Activated CD4-positive, alpha-beta T cell treated with anti-CD3 and anti-CD28 coated beads, Interleukin-2, amount 50 U/mL, for 24 hours (primary cell): ENCODE measurements around the gene SPAG16.

ENCODE experiments used
- DNase-seq, 2 donors: peaks; one replicate each; pipeline ENCODE4 v3.0.0-alpha.2; 2020; ENCODE audit warnings: low read depth in 1 of 2, low spot score in 1 of 2

Gene SPAG16

DNA sequence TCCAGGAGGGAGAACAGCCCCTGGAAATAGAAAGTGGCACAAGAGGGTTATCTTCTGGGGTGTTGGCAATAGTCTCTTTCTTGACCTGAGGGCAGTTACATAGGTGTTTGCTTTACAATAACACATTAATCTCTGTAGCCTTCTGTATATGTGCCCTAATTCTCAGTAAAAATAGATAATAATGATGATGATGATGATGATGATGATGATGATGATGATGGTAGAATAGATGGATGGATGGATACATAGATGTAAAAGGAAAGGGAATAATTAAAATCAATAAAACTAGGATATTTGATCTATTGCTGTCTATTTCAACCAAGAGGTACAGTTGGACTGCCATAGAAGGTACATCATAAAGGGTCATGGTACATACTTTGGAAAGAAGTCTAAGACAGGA, 948.9 kb downstream of the SPAG16 start:
- no peak for DNase-seq

DNA sequence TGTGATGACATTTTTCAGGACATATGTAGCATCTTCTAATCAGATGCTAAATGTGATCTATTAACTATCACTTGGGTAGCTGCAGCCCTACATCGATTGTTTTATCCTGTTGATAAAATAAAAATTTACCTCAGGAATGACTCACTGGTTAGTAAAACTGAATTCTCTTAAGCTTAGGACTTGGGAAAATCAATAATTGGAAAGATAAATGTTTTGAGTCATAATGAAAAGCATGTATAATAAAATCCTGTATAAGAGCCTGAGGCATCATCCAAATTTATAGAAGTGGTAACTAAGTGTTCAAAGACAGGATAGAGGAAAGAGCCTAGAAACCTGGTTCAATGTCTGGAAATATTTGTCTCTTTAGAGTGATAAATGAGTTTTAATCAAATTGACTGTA, 958.5 kb downstream of the SPAG16 start:
- DNase-seq: no peak

DNA sequence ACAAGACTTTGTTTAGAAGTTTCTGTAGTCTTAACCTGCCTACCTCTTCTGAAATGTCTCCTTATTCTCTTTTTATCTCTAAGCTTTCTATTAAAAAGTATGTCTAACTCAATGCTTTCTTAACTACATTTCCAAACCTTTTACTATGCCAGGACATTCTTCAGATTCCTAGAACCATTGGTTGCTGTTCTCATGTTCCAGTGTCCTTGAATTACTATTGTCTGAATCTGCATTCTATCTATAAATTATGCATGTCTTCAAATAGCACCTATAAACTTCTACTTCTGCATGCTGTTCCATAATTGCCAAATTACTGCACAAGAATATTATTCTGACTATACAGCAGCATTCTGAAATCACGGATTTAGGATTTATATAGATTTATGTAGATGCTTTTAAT, 960.6 kb downstream of the SPAG16 start:
- DNase-seq: no peak

DNA sequence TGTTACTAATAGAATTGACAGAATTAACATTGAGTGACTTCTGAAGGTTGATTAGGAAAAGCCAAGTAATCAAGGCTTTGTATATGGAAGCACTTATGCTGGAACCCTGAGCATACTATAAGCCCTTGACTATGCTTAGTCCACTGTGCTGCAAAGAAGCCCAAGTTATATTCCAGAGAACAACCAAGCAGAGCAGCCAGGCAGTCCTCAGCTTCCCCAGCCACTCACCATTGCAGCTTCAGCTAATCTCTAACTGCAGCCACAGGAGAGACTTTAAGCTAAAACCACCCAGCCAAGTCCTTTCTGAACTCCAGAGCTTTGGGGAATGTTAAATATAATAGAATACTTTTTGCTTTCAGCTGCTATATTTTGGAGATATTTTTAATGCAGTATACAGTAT, 962.2 kb downstream of the SPAG16 start:
- DNase-seq: no peak

DNA sequence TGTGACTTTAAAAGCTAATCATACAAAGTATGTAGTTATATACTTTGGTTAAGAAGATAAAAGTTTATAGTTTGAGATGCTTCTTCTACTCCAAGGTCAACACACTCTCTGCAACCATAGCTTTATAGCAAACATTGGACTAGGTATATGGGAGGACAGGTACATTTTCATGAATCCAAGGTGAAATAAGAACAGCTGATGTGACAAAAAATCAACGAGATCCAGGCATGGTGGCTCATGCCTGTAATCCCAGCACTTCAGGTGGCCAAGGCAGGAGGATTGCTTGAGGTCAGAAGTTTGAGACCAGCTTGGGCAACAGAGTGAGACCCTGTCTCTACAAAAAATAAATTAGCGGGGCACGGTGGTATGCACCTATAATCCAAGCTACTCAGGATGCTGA, 963.3 kb downstream of the SPAG16 start:
- no peak for DNase-seq

DNA sequence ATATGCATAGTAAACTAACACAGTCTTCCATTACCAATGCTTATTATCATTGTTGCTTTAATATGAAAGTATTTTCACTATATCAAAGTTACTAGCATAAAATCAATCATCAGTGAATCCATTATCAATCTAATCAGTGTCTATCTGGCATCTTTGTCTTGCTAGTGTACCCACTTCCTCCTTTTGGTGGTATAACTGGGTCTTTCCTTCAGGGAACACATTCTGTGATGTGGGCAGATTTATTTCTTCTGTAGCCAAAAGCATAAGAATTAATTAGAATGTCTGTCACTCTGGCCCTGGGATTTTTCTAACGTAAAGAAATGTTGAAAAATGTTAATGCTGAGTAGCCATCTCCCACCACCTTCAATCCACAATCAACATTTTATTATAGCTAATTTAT, 970.8 kb downstream of the SPAG16 start:
- DNase-seq: no peak

DNA sequence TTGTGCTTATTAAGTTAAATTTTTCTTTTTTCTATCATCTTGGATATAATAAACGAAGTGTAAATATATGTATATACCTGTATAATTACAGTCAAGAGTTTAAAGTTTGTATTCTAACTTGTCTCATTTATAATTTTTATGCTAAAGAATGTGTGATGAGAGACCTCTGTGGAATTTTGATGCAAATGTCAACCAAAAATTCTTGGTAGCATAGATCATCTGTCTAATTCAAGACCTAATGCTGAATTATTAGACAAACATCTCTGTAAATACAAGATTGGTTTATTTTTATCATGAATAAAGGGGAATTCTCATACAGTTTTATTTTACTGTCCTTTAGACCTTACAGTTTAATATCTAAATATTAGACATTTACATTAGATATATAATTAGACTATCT, 977.4 kb downstream of the SPAG16 start:
- no peak for DNase-seq

DNA sequence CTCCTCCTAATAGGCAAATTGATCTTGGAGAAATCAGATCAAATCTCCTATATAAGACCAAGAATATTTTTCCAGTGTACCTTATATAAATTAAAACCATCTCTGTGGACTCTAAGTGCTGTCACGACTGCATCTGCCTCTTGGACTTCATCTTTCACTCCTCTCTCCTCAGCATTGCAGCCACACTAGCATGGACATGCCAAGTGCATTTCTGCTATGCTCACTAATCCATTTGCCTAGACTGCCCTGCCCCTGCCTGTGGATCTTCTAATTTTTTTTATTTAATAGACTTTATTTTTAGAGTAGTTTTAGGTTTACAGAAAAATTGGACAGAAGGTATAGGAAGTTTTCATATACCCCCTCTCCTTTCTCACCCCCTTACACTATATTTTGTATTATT, 979.9 kb downstream of the SPAG16 start:
- DNase-seq: no peak

DNA sequence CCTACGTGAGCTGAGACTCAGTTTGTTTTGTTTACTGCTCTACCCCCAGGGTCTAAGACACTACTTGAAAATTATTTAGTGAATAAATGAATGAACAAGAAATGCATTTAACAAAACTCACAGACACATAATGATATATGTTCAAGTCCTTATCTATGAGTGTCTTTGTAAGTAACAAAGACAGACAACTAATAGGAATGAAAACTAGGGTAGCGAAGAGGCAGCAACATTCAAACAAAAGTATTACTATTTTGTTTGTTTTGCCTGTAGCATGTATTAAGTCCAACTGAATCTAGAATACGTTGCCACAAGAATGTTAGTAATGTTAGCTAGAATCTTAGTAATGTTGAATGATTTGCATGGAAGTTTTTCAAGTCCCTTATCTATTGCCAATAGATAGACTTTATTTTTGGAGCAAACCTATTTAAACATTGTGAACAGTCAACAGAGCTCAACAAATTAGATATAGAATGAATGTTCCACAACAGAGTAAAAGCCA, 981.8 kb downstream of the SPAG16 start:
- DNase-seq: no peak

DNA sequence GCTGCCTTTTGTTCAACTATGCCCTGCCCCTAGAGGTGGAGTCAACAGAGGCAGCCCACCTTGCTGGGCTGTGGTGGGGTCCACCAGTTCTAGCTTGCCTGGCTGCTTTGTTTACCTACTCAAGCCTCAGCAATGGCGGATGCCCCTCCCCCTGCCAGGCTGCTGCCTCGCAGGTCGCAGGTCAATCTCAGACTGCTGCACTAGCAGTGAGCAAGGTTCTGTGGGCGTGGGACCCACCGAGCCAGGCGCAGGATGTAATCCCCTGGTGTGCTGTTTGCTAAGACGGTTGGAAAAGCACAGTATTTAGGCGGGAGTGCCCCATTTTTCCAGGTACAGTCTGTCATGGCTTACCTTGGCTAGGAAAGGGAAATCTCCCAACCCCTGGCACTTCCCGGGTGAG, 993.6 kb downstream of the SPAG16 start:
- no peak for DNase-seq

DNA sequence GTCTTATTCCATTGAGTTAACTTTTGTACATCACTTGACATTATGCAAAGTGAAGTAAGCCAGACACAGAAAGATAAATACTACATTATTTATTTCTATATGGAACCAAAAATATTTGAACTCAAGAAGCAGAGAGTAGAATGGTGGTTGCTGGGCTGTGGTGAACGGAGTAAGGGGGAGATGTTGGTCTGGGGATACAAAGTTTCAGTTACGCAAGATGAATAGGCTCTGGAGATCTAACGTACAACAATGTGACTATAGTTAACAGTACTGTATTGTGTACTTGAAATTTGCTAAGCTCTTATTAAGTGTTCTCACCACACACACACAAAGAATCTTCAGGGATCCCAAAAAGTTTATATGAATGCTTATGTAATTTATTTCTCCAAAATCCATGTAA, 1001.7 kb downstream of the SPAG16 start:
- no peak for DNase-seq

DNA sequence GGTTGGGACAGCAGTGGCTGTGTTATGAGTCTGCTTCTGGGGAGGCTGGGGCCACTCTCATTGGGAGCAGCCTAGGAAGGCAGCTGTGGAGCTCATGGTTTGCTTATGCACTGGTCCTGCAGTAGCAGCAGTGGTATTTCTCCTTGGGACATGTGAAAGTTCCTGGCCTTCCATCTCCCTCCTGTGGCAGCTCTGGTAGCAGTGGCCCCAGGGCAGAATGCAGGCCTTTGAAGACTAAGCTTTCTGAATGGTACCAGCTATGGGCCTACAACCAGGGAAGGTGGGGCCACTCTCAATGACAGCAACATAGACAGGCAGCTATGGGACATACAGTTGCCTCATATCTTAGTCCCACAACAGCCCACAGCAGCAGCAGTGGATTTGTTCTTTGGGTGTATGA, 1009.3 kb downstream of the SPAG16 start:
- no peak for DNase-seq

DNA sequence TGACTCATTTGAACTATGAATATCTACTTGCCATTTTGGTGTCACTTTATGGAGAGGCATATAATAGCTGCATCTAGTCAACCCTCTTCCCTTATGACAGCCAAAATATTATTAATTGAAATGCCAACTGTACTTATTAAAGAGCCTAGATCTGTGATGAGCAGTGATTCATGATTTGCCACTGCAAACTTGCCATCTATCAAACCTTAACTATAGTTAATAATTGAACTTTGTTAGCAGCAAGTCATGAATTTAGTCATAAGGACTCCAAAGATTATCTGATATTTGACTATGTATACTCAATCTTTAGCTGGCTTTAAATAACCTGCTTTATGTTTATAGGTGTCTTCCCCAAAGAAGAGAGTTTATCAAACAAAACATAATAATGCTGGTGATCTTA, 1010.2 kb downstream of the SPAG16 start:
- DNase-seq: no peak

DNA sequence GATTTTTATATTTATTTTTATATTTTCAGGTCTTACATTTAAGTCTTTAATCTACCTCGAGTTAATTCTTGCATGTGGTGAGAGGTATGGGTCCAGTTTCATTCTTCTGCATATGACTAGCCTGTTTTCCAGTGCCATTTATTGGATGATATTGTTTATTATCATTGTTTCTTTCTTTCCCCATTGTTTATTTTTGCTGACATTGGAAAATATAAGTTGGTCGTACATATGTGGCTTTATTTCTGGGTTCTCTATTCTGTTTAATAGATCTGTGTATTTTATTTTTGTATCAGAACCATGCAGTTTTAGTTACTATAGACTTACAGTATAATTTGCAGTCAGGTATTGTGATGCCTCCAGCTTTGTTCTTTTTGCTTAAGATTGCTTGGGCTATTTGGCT, 1013.2 kb downstream of the SPAG16 start:
- DNase-seq: no peak

DNA sequence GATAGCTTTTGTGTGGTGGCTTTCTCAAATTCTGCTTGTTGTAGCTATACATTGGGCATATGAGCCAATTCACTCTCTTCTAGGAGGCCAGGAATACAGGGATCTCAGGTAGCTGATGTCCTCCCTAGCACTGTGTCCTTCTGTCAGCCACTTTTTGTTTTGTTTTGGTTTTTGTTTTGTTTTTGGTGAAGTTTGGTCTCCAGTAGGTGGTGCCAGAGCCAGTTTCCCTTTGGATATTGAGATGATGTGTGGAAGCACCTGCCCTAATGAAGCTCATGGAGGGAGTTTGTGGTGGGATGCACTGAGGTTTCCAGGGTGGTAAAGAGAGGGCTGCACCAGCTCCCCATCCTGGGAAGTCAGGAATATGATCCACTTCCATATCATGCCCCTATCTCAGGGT, 1026.1 kb downstream of the SPAG16 start:
- no peak for DNase-seq

DNA sequence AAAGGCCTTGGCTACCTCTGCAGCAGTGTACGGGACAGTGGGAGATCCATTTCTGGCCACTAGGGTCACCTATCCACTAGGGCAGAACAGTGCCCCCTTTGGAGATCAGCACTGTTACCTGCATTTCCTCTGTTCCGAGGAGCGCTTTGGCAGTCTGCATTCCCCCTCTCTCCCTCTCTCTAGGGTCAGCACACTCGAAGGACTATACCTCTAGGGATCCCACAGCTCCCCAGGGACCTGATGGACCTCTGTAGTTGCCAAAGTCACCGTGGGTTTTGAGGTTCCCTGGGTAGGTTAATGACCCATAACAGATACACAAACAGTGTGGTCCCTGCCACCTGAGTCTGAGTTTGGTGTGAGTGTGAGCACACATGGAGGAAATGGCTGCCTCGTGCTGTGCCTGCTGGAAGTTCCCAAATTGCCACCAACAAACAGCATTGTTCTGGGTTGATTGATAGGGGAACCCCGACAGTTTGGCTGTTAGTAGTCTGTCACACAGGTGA, 1026.8 kb downstream of the SPAG16 start:
- no peak for DNase-seq

DNA sequence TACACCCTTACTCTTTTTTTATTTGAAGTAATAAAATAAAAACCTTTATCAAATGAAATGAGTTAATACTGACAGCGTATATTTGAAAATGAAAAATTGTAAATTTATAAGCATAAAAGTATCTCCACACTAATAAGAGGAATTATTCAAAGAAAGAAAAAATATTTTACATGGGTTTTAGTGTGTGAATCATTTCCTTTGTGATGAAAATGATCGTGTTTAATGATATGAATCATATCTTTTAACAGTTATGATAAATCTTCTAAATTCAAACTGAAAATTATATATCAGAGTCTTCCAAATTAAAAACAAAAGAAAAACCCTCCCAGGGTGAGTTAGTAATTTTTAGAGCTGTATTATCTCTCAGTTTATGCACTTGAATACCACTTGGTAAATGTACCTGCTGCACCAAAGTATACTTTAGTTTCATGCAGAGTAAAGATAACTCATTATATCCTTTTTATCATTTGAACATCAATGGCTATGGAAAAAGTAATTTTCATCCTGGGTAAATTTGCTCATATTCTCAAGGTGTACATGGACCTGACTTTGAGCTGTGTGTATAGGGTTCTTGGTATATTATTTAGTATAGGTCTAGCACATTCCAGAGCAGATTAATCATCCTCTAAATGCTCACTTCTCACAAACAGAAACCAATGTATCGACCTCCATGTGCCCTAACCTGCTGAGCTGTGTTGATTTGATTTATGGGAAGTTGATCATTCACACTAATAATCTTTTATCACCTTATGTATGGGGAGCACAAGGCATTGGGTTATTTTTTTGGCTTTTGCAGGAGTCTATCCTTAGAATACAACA, 1027.9 kb downstream of the SPAG16 start:
- DNase-seq: no peak

DNA sequence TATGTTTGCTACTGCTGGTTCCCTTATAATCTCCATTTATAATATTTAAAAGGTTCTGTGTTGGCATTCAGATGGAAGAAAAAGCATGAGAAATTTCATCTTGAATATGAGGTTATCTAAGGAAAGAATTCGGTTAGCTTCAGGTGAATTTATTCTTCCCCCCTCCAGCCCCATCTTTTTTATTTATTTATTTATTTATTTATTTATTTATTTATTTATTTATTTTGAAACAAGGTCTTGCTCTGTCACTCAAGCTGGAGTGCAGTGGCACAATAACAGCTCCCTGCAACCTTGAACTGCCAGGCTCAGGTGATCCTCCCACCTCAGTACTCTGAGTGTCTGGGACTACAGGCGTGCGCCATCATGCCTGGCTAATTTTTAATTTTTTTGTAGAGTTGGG, 1031.1 kb downstream of the SPAG16 start:
- no peak for DNase-seq

DNA sequence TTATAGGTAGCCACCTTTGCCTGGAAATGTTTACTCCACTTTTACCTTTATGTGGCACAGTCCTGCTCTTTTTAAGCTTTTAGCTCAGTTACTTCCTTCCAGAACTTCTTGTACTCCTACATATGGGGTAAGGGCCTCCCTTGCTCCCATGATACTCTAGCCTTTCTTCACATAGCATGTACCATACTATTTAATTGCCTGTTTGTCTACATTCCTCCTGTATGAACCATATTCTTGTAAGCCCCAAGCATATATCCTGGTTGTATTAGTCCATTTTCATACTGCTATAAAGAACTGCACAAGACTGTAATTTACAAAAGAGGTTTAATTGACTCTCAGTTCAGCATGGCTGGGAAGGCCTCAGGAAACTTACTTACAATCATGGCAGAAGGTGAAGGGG, 1035.9 kb downstream of the SPAG16 start:
- no peak for DNase-seq

DNA sequence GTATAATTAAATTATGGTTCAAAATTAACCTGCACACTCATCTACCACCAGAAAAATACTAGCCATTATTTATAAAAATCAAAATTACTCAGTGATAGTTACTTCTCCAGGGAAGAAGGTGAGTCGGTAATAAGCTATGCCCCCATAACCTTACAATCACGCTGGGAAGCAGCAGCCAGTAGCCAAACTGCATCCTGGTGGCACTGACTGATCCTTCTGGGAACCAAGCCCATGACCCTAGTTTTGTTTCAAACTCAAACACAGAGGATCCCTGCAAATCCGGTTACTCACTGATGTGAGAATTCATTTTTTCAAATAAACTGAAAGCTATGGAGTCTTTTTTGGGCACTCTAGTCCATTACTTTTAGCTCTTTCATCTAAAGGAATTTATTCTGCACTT, 1038.4 kb downstream of the SPAG16 start:
- no peak for DNase-seq

DNA sequence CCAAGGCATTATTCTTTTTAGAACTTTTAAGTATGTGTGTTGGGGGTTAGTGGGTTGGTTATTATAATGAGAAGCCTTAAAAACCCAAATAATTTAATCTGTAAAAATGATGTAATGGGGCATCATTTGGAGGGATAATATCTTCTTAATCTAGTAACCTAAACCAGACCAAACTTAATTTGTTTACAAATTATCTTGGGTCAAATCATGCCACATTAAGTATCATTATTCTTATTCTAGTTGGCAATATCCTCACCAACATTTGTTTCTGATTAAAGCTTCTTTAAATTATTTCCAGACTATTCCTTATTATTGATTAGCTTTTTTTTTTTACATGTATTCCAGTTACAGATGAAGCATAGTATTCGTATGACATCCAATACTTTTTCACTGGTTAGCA, 1041.1 kb downstream of the SPAG16 start:
- DNase-seq: no peak

DNA sequence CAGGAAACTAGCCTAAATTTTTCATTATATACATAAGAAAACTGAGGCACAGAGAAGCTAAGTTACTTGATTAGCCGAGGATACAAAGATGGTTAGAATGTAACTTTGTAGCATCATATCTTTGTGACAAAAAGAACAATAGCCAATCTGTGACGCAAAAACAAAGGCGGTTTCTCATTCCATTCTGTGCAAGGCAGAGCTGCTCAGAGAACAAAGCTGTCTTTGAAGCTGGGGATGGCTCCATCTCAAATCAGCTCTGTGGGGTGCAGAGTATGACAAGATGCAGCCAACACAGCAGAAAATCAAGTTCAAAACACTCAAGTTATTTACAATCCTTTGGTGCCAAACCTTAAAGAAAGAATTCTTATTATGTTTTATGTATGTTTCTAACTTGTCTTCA, 1044.7 kb downstream of the SPAG16 start:
- DNase-seq: no peak

DNA sequence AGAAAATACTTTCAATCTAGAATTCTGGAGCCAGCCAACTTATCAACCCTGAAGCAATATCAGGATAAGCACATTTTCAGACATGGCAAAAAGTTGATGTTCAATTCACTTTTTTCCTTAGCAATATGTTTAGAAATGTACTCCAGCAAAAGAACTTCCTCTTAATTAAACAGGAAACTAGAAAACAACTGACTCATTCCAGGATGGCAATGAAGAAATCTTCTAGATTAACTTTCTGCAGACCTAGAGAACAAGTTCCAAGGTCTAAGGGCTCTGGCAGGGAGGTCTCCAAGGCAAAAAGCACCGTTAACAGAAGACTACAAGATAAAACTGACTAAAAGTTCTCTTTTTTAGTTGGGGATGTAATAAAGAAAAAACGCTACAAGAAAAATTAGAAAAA, 1057.4 kb downstream of the SPAG16 start:
- no peak for DNase-seq
